ENCODE measurements around the gene NDUFA11.

- TF ChIP-seq CTCF (conservative IDR thresholded peaks at IDR 0.05; ENCODE audit: low read length) (no peak), EZH2phosphoT487 (IDR thresholded peaks at IDR 0.05; ENCODE audit: borderline replicate concordance) (no peak)
These were observed 943 bp upstream of the NDUFA11 start, which contains the start of gene VMAC for GRCh38 chr19:5904352-5905113.

Measured in Loucy (cell line).